Measurements from ENCODE around the gene PROKR1. TPM values are rescaled to one million over a fixed set of nuclear protein-coding genes. Genes with fewer than 3 reads are reported as not detected.

The PROKR1 gene
- polyA plus RNA-seq, 1 donor from 2014 or later: 0.06 TPM

DNA sequence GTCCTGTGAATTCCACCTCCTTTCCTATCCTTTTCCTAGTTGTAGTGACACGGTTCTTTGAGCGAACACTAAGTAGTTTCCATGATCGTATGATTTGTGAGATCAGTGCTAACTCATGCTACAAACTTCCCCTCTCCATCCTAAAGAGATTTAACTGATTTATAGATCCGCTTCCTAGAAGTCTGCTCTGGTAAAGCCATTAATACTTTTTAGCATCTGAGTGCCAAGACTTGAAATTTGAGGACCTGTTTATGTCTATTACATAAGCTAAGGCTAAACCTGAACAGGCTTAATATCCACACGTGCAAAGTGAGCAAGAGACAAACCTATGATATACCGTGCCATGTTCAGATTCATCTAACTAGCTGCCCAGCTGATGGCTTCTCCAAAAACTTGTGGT is 14.9 kb downstream of the PROKR1 start:
- Histone ChIP-seq H2AFZ (ENCODE audit: low read depth, low read length) (no peak overlapping the region), H3F3A (ENCODE audit: insufficient read depth, low read length, poor library complexity, severe bottlenecking) (no peaks in the 10 kb centered on the region), H3K4me2 (ENCODE audit: low read length) (no peak overlapping the region), H3K9me3 (ENCODE audit: low read length) (no peaks in the 10 kb centered on the region), H3K9me2 (ENCODE audit: insufficient read depth, low read length) (no peaks in the 10 kb centered on the region), H3K27ac (ENCODE audit: low read length) (no peak overlapping the region), H3K9ac (ENCODE audit: low read length) (no peak overlapping the region), H3K4me3 (ENCODE audit: low read length) (no peak overlapping the region), H3K27me3 (ENCODE audit: insufficient read depth, low read depth, low read length) (no peaks in the 10 kb centered on the region), H4K20me1 (ENCODE audit: insufficient read depth) (no peaks in the 10 kb centered on the region), H3K79me2 (replicated peaks; ENCODE audit: insufficient read depth, low read length) (no peaks in the 10 kb centered on the region), H3K36me3 (ENCODE audit: insufficient read depth, low read length) (no peaks in the 10 kb centered on the region)
- no peak for TF ChIP-seq SMC3 (conservative IDR thresholded peaks at IDR 0.05; ENCODE audit: poor library complexity)
- no peak for TF ChIP-seq RAD21 (conservative IDR thresholded peaks at IDR 0.05)
- no peak for TF ChIP-seq POLR2AphosphoS5 (IDR thresholded peaks at IDR 0.05)
- no peak for TF ChIP-seq TAF1 (IDR thresholded peaks at IDR 0.05; ENCODE audit: low read depth)
- TF ChIP-seq, protein P1, sequence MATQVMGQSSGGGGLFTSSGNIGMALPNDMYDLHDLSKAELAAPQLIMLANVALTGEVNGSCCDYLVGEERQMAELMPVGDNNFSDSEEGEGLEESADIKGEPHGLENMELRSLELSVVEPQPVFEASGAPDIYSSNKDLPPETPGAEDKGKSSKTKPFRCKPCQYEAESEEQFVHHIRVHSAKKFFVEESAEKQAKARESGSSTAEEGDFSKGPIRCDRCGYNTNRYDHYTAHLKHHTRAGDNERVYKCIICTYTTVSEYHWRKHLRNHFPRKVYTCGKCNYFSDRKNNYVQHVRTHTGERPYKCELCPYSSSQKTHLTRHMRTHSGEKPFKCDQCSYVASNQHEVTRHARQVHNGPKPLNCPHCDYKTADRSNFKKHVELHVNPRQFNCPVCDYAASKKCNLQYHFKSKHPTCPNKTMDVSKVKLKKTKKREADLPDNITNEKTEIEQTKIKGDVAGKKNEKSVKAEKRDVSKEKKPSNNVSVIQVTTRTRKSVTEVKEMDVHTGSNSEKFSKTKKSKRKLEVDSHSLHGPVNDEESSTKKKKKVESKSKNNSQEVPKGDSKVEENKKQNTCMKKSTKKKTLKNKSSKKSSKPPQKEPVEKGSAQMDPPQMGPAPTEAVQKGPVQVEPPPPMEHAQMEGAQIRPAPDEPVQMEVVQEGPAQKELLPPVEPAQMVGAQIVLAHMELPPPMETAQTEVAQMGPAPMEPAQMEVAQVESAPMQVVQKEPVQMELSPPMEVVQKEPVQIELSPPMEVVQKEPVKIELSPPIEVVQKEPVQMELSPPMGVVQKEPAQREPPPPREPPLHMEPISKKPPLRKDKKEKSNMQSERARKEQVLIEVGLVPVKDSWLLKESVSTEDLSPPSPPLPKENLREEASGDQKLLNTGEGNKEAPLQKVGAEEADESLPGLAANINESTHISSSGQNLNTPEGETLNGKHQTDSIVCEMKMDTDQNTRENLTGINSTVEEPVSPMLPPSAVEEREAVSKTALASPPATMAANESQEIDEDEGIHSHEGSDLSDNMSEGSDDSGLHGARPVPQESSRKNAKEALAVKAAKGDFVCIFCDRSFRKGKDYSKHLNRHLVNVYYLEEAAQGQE (IDR thresholded peaks at IDR 0.05; ENCODE audit: borderline replicate concordance): no peak
- TF ChIP-seq EZH2 (IDR thresholded peaks at IDR 0.05; ENCODE audit: borderline replicate concordance, insufficient read depth, low read length, poor library complexity, severe bottlenecking): no peak
- no peak for TF ChIP-seq EP300 (conservative IDR thresholded peaks at IDR 0.05; ENCODE audit: poor library complexity, severe bottlenecking)
- TF ChIP-seq, protein P2, sequence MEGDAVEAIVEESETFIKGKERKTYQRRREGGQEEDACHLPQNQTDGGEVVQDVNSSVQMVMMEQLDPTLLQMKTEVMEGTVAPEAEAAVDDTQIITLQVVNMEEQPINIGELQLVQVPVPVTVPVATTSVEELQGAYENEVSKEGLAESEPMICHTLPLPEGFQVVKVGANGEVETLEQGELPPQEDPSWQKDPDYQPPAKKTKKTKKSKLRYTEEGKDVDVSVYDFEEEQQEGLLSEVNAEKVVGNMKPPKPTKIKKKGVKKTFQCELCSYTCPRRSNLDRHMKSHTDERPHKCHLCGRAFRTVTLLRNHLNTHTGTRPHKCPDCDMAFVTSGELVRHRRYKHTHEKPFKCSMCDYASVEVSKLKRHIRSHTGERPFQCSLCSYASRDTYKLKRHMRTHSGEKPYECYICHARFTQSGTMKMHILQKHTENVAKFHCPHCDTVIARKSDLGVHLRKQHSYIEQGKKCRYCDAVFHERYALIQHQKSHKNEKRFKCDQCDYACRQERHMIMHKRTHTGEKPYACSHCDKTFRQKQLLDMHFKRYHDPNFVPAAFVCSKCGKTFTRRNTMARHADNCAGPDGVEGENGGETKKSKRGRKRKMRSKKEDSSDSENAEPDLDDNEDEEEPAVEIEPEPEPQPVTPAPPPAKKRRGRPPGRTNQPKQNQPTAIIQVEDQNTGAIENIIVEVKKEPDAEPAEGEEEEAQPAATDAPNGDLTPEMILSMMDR (IDR thresholded peaks at IDR 0.05; ENCODE audit: poor library complexity, severe bottlenecking): no peak
- TF ChIP-seq MXI1 (conservative IDR thresholded peaks at IDR 0.05; ENCODE audit: poor library complexity, severe bottlenecking): no peak

DNA sequence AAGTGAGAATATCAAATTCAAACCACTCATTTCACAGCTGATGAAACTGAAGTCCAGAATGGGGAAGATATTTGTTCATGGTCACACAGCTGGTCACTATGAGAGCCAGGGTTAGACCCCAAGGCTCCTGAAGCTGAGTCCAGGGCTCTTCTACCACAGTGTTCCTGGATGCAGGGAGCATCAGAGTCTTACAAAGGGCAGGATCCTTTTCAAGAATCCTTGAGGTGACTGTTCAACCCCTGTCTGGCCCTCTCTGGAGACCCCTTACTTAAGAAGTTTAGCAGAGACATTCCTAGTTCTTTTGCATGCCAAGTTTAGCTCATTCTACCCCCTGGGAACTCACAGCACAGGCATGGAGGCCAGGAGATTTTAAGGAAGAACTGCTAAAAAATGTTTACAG is 15.7 kb downstream of the PROKR1 start:
- Histone ChIP-seq H3K36me3 (ENCODE audit: insufficient read depth, low read length) (no peaks in the 10 kb centered on the region), H3F3A (ENCODE audit: insufficient read depth, low read length, poor library complexity, severe bottlenecking) (no peaks in the 10 kb centered on the region), H4K20me1 (ENCODE audit: insufficient read depth) (no peaks in the 10 kb centered on the region), H3K9me3 (ENCODE audit: low read length) (no peaks in the 10 kb centered on the region), H3K79me2 (replicated peaks; ENCODE audit: insufficient read depth, low read length) (no peaks in the 10 kb centered on the region), H2AFZ (ENCODE audit: low read depth, low read length) (no peak overlapping the region), H3K9me2 (ENCODE audit: insufficient read depth, low read length) (no peaks in the 10 kb centered on the region), H3K27ac (ENCODE audit: low read length) (no peak overlapping the region), H3K4me2 (ENCODE audit: low read length) (no peak overlapping the region), H3K4me3 (ENCODE audit: low read length) (no peak overlapping the region), H3K9ac (ENCODE audit: low read length) (no peak overlapping the region), H3K27me3 (ENCODE audit: insufficient read depth, low read depth, low read length) (no peaks in the 10 kb centered on the region)
- TF ChIP-seq, protein P2 (IDR thresholded peaks at IDR 0.05; ENCODE audit: poor library complexity, severe bottlenecking): no peak
- TF ChIP-seq, protein P1 (IDR thresholded peaks at IDR 0.05; ENCODE audit: borderline replicate concordance): no peak
- TF ChIP-seq RAD21 (conservative IDR thresholded peaks at IDR 0.05) (no peak), MXI1 (conservative IDR thresholded peaks at IDR 0.05; ENCODE audit: poor library complexity, severe bottlenecking) (no peak), SMC3 (conservative IDR thresholded peaks at IDR 0.05; ENCODE audit: poor library complexity) (no peak), POLR2AphosphoS5 (IDR thresholded peaks at IDR 0.05) (no peak)

All from neural cell (in vitro differentiated cells).